HG02571 (cell line): ENCODE measurements around the gene TTF2.
"Not testable (repeated sequence)": the region's sequence is repeated elsewhere in the genome, so short reads cannot be mapped to it uniquely, and the experiment has no call there.

Experiments used
- ATAC-seq: cut with Tn5 transposase; IDR thresholded peaks from one replicate; pipeline ENCODE4 v1.9.1; 2021; ENCODE audit warnings: mild to moderate bottlenecking, moderate library complexity; ENCODE audit not compliant: unreplicated experiment

Gene TTF2

DNA sequence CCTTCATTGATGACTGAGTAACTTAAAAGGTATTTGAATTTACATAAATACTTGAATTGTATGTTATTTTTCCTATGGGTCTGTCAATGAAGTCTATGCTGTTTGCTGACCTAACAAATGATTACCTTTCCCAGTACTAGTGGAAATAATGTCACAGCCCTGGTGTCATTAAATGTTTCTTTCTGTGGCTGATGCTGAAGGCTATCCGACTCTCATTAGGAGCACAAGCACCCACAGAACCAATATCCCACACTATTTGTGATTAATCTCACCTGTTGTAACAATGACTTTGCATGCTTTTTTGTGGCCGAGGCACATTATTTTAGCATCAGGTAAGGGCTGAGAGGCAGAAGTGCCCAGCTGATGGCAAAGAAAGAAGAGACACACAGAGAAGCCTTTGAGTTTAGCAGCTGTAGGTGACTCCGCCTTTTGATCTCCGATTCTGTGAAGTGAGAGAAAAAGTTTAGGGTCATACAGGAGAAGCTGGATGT, 87.3 kb downstream of the TTF2 start:
- ATAC-seq, result no peak

DNA sequence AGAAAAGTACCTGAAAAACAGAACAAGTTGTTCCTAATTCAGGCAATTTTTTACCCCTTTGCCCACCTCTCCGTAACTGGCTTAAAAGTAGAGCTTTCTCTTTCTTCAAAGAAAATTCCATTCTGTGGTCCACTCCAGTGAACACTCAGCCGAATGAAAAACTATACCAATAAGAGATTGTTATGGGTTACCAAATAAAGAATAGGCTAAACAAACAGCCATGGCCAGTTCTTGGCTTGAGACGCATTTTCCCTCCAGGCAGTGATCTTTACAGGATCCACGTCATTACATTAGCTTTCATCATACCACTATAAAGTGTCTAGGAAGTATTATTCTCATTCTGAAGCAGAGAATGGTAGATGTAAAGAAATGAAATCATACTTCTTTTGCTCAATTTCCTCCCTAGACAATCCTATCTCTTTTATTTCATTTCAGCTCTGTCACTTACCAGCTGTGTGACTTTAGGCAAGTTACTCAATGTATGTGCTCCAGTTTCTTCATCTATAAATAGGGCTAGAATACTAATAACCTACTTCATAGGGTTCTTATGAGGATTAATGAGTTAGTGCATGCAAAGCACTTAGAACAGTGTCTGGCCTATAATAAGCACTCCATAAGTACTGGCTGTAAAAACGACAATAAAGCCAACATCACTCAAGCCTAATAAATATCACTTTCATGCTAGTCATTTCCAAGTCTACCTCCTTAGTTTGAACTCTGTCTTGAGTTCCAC, 87.9 kb downstream of the TTF2 start:
- ATAC-seq, result no peak

DNA sequence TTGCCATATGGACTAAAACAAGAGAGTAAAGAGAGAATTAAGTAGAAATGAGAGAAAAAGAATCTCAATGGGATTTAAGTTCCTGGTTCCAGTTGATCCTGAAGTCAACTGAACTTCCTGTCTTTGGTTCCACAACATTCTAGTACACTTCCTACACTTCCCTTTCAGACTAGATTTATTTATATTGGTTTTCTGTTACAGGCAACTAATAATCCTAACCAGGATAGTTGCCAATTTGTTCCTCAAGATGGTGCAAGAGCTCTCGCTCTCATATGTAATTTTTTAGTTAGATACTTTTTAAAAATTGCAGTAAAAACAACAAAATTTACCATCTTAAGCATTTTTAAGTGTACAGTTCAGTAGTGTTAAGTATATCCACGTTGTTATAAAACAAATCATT, 90.2 kb downstream of the TTF2 start:
- ATAC-seq, result no peak

GRCh38 chr1:117151305-117151704, 91.2 kb downstream of the TTF2 start:
- not testable (repeated sequence) for ATAC-seq
